GM10847 (cell line): ENCODE measurements around the gene PAX5.

Experiments used
- POLR2A ChIP-seq: IDR thresholded peaks from 2 replicates; pipeline ENCODE4 v1.6.1; 2011; ENCODE audit not compliant: insufficient read length; ENCODE audit errors: extremely low read depth

Gene PAX5

GRCh38 chr9:37002413-37003217 is 31.5 kb downstream of the PAX5 start:
- no peak for TF ChIP-seq POLR2A

- no peak for TF ChIP-seq POLR2A
Measured at GRCh38 chr9:37002036-37002412, 32.0 kb downstream of the PAX5 start.

GRCh38 chr9:37001459-37001858 is 32.6 kb downstream of the PAX5 start:
- no peak for TF ChIP-seq POLR2A

GRCh38 chr9:36999728-37000333 is 34.2 kb downstream of the PAX5 start:
- no peak for TF ChIP-seq POLR2A

GRCh38 chr9:36997414-36997813 is 36.7 kb downstream of the PAX5 start:
- TF ChIP-seq POLR2A = no peak

- TF ChIP-seq POLR2A = no peak
Measured at GRCh38 chr9:36996706-36997086, 37.4 kb downstream of the PAX5 start.

- TF ChIP-seq POLR2A = no peak
Measured at GRCh38 chr9:36995927-36996705, 38.0 kb downstream of the PAX5 start.

- peak; percentile 20 for TF ChIP-seq POLR2A
Measured at GRCh38 chr9:36993933-36994764, 39.9 kb downstream of the PAX5 start.

DNA sequence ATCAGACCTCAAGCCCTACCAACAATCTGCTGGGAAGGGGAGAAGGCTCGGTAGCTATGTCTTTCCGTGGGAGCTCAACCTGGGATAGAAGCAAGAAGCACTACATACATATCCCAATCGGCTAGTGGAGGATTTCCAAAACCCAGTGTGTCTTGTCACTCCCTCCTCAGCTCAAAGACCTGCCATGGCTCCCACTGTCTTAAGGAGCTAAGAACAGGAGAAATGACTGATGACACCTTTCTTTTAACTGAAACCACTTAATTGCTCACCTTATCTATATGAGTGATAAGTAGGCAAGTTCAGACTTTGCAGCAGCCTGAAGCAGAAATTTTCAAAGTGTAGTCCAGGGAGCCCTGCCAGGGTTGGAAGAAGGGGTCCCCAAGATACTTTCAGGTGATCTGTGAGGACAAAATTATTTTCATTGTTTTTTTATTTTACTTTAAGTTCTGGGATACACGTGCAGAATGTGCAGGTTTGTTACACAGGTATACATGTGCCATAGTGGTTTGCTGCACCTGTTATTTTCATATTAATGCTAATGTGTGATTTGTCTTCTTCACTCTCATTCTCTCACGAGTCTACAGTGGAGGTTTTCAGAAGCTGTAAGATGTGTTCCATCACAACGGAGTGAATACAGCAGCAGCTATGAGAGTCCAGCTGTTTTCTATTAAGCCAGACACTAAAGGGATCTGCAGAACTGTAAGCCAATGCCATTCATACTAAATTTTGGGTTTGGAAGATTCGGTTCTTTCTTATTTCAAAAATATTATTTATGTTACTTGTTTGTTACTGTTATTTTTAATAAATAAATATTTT is 41.4 kb downstream of the PAX5 start:
- no peak for TF ChIP-seq POLR2A

- TF ChIP-seq POLR2A = no peak
Measured at GRCh38 chr9:36991516-36992134, 42.4 kb downstream of the PAX5 start.

DNA sequence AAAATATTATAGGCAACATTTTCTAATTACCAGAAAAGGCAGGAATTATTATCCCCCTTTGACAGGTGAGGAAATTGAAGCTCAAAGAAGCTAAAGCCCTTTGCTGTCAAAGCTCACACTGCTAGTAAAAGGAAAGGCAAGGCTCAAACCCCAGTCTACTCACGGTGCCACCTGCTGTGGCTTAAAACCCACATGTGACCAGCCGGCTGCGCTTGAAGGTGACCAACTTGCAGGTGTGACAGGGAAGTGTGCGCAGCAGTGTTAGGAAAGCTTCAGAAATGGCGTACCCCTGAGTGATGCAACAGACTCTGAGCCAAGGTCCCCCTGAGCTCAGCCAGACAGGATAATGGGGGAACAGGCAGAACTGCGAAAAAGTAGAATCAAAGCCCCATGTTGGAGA is 45.2 kb downstream of the PAX5 start:
- no peak for TF ChIP-seq POLR2A

- no peak for TF ChIP-seq POLR2A
Measured at GRCh38 chr9:36987891-36988290, 46.2 kb downstream of the PAX5 start.

- TF ChIP-seq POLR2A = no peak
Measured at GRCh38 chr9:36987409-36987808, 46.7 kb downstream of the PAX5 start.
